22Rv1 (cell line): ENCODE results near the gene KRTAP9-7.
"Not testable (repeated sequence)": the region's sequence is repeated elsewhere in the genome, so short reads cannot be mapped to it uniquely, and the experiment has no call there.

Source experiments
- ZFX ChIP-seq: fragments of 450-650 bp; IDR thresholded peaks from 2 replicates; pipeline ENCODE4 v1.6.1; 2017; ENCODE audit warnings: antibody characterized with exemption, borderline replicate concordance
- TF ChIP-seq, protein P1 (sequence below): fragments of 450-650 bp; IDR thresholded peaks from 2 replicates; pipeline ENCODE4 v1.5.1; 2017; ENCODE audit warnings: mild to moderate bottlenecking

DNA sequence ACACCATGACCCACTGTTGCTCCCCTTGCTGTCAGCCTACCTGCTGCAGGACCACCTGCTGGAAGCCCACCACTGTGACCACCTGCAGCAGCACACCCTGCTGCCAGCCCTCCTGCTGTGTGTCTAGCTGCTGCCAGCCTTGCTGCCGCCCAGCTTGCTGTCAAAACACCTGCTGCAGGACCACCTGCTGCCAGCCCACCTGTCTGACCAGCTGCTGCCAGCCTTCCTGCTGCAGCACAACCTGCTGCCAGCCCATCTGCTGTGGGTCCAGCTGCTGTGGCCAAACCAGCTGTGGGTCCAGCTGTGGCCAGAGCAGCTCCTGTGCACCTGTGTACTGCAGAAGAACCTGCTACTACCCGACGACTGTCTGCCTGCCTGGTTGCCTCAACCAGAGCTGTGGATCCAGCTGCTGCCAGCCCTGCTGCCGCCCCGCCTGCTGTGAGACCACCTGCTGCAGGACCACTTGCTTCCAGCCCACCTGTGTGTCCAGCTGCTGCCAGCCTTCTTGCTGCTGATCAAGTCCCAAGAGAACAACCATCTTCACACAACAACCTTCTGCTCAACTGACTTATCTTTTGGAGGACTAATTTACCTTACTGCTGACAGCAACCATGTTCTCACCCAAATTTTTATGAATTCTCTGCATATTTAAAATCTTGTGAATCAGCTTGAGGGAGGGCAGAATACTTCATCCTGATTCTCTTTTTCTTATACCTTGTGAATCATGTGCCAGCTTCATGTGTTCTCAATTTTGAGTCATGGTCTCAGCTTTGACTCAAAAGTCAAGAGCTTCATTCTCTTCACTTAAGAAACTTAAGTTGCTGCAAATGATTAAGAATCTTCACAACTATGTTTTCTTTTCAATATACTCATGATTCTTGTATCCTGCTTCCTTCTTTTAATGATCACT is 19.9 kb upstream of the KRTAP9-7 start, which contains the start of gene KRTAP9-9:
- TF ChIP-seq, protein P1, sequence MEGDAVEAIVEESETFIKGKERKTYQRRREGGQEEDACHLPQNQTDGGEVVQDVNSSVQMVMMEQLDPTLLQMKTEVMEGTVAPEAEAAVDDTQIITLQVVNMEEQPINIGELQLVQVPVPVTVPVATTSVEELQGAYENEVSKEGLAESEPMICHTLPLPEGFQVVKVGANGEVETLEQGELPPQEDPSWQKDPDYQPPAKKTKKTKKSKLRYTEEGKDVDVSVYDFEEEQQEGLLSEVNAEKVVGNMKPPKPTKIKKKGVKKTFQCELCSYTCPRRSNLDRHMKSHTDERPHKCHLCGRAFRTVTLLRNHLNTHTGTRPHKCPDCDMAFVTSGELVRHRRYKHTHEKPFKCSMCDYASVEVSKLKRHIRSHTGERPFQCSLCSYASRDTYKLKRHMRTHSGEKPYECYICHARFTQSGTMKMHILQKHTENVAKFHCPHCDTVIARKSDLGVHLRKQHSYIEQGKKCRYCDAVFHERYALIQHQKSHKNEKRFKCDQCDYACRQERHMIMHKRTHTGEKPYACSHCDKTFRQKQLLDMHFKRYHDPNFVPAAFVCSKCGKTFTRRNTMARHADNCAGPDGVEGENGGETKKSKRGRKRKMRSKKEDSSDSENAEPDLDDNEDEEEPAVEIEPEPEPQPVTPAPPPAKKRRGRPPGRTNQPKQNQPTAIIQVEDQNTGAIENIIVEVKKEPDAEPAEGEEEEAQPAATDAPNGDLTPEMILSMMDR: not testable (repeated sequence)
- TF ChIP-seq ZFX: not testable (repeated sequence)
